Measurements from ENCODE around the gene WDR7. TPM values are rescaled to one million over a fixed set of nuclear protein-coding genes. Genes with fewer than 3 reads are reported as not detected.

WDR7 gene
- total and polyA plus RNA-seq, 10 of the 15 experiments (the other 5 are each of a cell fraction or from before 2014, with no cell fraction given): 2.8 to 16.5 (median 11.7) TPM

GRCh38 chr18:57084331-57085271 is 433.4 kb downstream of the WDR7 start (continued):
- TF ChIP-seq HDAC6 (IDR thresholded peaks at IDR 0.05; ENCODE audit: unreplicated experiment): no peak
- TF ChIP-seq HDGF (IDR thresholded peaks at IDR 0.05): no peak
- TF ChIP-seq RAD51 (IDR thresholded peaks at IDR 0.05): no peak
- TF ChIP-seq NR2F1 (conservative IDR thresholded peaks at IDR 0.05): peak; percentile 46; the same call in 1 of the 2 replicates
- 0 out of 2 replicates have a peak, but pooled peaks have one; percentile 26 for TF ChIP-seq RELB (IDR thresholded peaks at IDR 0.05; ENCODE audit: low read depth)
- peak; percentile 60 for TF ChIP-seq IKZF1 (conservative IDR thresholded peaks at IDR 0.05)
- TF ChIP-seq IKZF2 (IDR thresholded peaks at IDR 0.05): peak; percentile 69 to 77
- no peak for TF ChIP-seq RELA (IDR thresholded peaks at IDR 0.05; ENCODE audit: borderline replicate concordance, partially characterized antibody)
- no peak for TF ChIP-seq HCFC1 (IDR thresholded peaks at IDR 0.05; ENCODE audit: low read length)
- TF ChIP-seq CREM (IDR thresholded peaks at IDR 0.05; ENCODE audit: low read depth): 0 out of 2 replicates have a peak, but pooled peaks have one; percentile 4
- no peak for TF ChIP-seq ZBTB40 (IDR thresholded peaks at IDR 0.05; ENCODE audit: borderline replicate concordance)
- peak in 1 of 2 experiments; percentile 93; a peak in 2 of 4 replicates for TF ChIP-seq ETV6 (conservative IDR thresholded peaks at IDR 0.05 in 1 of 2, IDR thresholded peaks at IDR 0.05 in 1 of 2; ENCODE audit: borderline replicate concordance in 1 of 2, low read depth in 1 of 2)
- TF ChIP-seq RCOR1 (conservative IDR thresholded peaks at IDR 0.05; ENCODE audit: low read depth, low read length): 0 out of 2 replicates have a peak, but pooled peaks have one; percentile 38
- TF ChIP-seq KDM1A (IDR thresholded peaks at IDR 0.05; ENCODE audit: borderline replicate concordance): no peak
- TF ChIP-seq ZNF24 (IDR thresholded peaks at IDR 0.05): 0 out of 2 replicates have a peak, but pooled peaks have one; percentile 27
- no peak for TF ChIP-seq NFYA (IDR thresholded peaks at IDR 0.05; ENCODE audit: borderline replicate concordance, low read depth, low read length)
- TF ChIP-seq BCL11A (IDR thresholded peaks at IDR 0.05; ENCODE audit: low read depth, low read length): peak; percentile 78
- TF ChIP-seq ZZZ3 (IDR thresholded peaks at IDR 0.05; ENCODE audit: control insufficient read depth, insufficient read length, low read depth): no peak
- no peak for TF ChIP-seq PRDM15 (CRISPR knock-in tag; IDR thresholded peaks at IDR 0.05)
- no peak; the same call in 1 of the 2 replicates for TF ChIP-seq ATF7 (IDR thresholded peaks at IDR 0.05; ENCODE audit: low read depth)
